ENCODE measurements around the gene ENKUR. TPM values are rescaled to one million over a fixed set of nuclear protein-coding genes. Genes with fewer than 3 reads are reported as not detected.

Gene ENKUR
- total RNA-seq, 2 donors from 2014 or later = not detected

DNA sequence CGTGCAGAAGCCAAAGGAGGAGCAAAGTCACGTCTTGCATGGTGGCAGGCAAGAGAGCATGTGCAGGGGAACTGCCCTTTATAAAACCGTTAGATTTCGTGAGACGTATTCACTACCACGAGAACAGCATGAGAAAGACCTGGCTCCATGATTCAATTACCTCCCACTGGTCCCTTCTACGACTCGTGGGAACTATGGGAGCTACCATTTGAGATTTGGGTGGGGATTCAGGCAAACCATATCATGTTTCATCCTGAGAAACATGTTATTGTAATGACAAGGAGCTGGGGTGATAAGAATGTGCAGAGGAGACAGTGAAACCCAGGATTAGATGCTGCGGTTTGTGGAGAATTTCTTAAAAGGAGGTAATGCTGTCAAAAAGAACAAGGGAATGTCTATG, 34.4 kb upstream of the ENKUR start:
- intact Hi-C loops (cut with DNase I) = no loop called here
- 88% methylated on average over 9 of the region's 9 CpGs for WGBS, 2 donors

GRCh38 chr10:25049966-25050365, 34.0 kb upstream of the ENKUR start:
- Histone ChIP-seq H3K4me3 (no peak overlapping the region), H3K36me3 (replicated peaks in 1 of 2; ENCODE audit: insufficient read depth in 1 of 2, low read depth in 2 of 2) (no peaks in the 10 kb centered on the region), H3K27ac (no peak overlapping the region), H3K9me3 (no peaks in the 10 kb centered on the region), H3K27me3 (no peaks in the 10 kb centered on the region), H3K4me1 (no peaks in the 10 kb centered on the region)
- 94 to 96% methylated on average over 2 of the region's 2 CpGs for WGBS, 2 donors
- ATAC-seq = no peak
- DNase-seq = no peak
- TF ChIP-seq CTCF (IDR thresholded peaks at IDR 0.05) (no peak), POLR2A (IDR thresholded peaks at IDR 0.05) (no peak)
- intact Hi-C loops (cut with DNase I) = no loop called here

More for the DNA sequence above, 34.4 kb upstream of the ENKUR start:
- TF ChIP-seq POLR2A (IDR thresholded peaks at IDR 0.05) (no peak), CTCF (IDR thresholded peaks at IDR 0.05) (no peak)
- no peak overlapping the region for H3K4me3 ChIP-seq
- ATAC-seq (no peak), DNase-seq (no peak)
- H3K9me3 ChIP-seq = no peaks in the 10 kb centered on the region
- no peaks in the 10 kb centered on the region for H3K27me3 ChIP-seq
- H3K4me1 ChIP-seq = no peaks in the 10 kb centered on the region
- no peaks in the 10 kb centered on the region for H3K36me3 ChIP-seq (replicated peaks in 1 of 2; ENCODE audit: insufficient read depth in 1 of 2, low read depth in 2 of 2)
- H3K27ac ChIP-seq = no peak overlapping the region

DNA sequence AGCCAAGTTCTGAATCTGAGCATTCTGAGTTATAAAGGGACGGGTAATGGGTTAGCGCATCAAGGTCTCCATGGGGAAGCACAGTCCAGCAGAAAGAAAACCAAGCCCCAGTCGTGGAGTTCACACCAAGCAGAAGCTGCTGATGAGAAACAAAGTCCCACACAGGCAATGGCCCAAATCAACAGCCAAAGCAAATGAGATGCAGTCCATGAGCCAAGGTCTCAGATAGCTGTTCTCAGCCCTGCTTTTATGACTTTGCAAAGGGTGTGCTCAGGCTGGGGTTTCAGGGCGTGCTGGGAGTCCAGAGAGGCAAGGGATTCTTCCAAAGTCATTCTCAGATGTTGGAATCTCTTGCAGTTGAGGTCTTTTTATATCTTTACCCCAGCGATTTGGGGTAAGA, 32.5 kb upstream of the ENKUR start:
- H3K9me3 ChIP-seq = no peaks in the 10 kb centered on the region
- no peaks in the 10 kb centered on the region for H3K27me3 ChIP-seq
- H3K36me3 ChIP-seq (replicated peaks in 1 of 2; ENCODE audit: insufficient read depth in 1 of 2, low read depth in 2 of 2) = no peaks in the 10 kb centered on the region
- intact Hi-C loops (cut with DNase I) = no loop called here
- no peak overlapping the region for H3K27ac ChIP-seq
- TF ChIP-seq CTCF (IDR thresholded peaks at IDR 0.05) (no peak), POLR2A (IDR thresholded peaks at IDR 0.05) (no peak)
- no peaks in the 10 kb centered on the region for H3K4me1 ChIP-seq
- H3K4me3 ChIP-seq = no peak overlapping the region
- peak in 1 of 4 donors; percentile 10 for DNase-seq
- WGBS, 2 donors = 69 to 73% methylated on average over 5 of the region's 5 CpGs
- ATAC-seq = no peak

GRCh38 chr10:25047591-25048301, 31.8 kb upstream of the ENKUR start:
- no peaks in the 10 kb centered on the region for H3K27me3 ChIP-seq
- no peak overlapping the region for H3K27ac ChIP-seq
- no peaks in the 10 kb centered on the region for H3K36me3 ChIP-seq (replicated peaks in 1 of 2; ENCODE audit: insufficient read depth in 1 of 2, low read depth in 2 of 2)
- H3K4me1 ChIP-seq = no peaks in the 10 kb centered on the region
- H3K4me3 ChIP-seq = no peak overlapping the region
- ATAC-seq (peak; percentile 15), DNase-seq (peak in 1 of 4 donors; percentile 11)
- WGBS, 2 donors = 61 to 63% methylated on average over 4 of the region's 4 CpGs
- intact Hi-C loops (cut with DNase I) = no loop called here
- TF ChIP-seq POLR2A (IDR thresholded peaks at IDR 0.05) (no peak), CTCF (IDR thresholded peaks at IDR 0.05) (no peak)
- no peaks in the 10 kb centered on the region for H3K9me3 ChIP-seq

GRCh38 chr10:25047088-25047487, 31.1 kb upstream of the ENKUR start:
- H3K4me3 ChIP-seq = no peak overlapping the region
- no peaks in the 10 kb centered on the region for H3K9me3 ChIP-seq
- WGBS, 2 donors = 73 to 74% methylated on average over 2 of the region's 2 CpGs
- intact Hi-C loops (cut with DNase I) = no loop called here
- ATAC-seq (no peak), DNase-seq (no peak)
- no peak for TF ChIP-seq CTCF (IDR thresholded peaks at IDR 0.05)
- TF ChIP-seq POLR2A (IDR thresholded peaks at IDR 0.05) = no peak
- H3K27ac ChIP-seq = no peak overlapping the region
- no peaks in the 10 kb centered on the region for H3K27me3 ChIP-seq
- H3K36me3 ChIP-seq (replicated peaks in 1 of 2; ENCODE audit: insufficient read depth in 1 of 2, low read depth in 2 of 2) = no peaks in the 10 kb centered on the region
- no peaks in the 10 kb centered on the region for H3K4me1 ChIP-seq
